HL-60 (cell line): ENCODE measurements around the gene LRRC31.

ENCODE experiments used
- GABPA ChIP-seq: IDR thresholded peaks from 2 replicates; pipeline ENCODE4 v1.6.1; 2012; ENCODE audit warnings: low read depth
- POLR2AphosphoS5 ChIP-seq: IDR thresholded peaks from 2 replicates; pipeline ENCODE4 v1.6.1; 2012; ENCODE audit warnings: low read depth
- SPI1 ChIP-seq: IDR thresholded peaks from 2 replicates; pipeline ENCODE4 v1.6.1; 2012; ENCODE audit warnings: low read depth, mild to moderate bottlenecking, borderline replicate concordance
- TF ChIP-seq, protein P1 (sequence below): IDR thresholded peaks from one replicate; pipeline ENCODE4 v1.5.1; 2011; ENCODE audit warnings: low read length, control low read depth, inconsistent platforms; ENCODE audit not compliant: insufficient read depth
- TF ChIP-seq, protein P2 (sequence below): IDR thresholded peaks from 2 replicates; pipeline ENCODE4 v1.6.1; 2012; ENCODE audit warnings: low read depth; ENCODE audit not compliant: insufficient replicate concordance

DNA sequence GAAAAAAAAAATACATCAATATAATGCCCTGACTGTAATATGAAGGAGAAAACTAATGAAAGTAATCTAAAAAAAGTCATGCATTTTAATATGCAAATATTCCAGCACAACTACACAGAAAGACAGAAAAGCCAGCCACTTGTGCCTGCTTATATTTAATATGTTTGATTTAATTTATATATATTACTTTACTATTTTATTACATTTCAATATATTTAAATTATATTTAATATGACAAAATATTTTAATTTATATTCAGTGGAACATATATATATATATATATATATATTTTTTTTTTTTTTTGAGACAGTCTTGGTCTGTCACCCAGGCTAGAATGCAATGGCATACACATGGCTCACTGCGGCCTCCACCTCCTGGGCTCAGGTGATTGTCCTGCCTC is 27.5 kb upstream of the LRRC31 start:
- TF ChIP-seq, protein P1, sequence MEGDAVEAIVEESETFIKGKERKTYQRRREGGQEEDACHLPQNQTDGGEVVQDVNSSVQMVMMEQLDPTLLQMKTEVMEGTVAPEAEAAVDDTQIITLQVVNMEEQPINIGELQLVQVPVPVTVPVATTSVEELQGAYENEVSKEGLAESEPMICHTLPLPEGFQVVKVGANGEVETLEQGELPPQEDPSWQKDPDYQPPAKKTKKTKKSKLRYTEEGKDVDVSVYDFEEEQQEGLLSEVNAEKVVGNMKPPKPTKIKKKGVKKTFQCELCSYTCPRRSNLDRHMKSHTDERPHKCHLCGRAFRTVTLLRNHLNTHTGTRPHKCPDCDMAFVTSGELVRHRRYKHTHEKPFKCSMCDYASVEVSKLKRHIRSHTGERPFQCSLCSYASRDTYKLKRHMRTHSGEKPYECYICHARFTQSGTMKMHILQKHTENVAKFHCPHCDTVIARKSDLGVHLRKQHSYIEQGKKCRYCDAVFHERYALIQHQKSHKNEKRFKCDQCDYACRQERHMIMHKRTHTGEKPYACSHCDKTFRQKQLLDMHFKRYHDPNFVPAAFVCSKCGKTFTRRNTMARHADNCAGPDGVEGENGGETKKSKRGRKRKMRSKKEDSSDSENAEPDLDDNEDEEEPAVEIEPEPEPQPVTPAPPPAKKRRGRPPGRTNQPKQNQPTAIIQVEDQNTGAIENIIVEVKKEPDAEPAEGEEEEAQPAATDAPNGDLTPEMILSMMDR: no peak
- TF ChIP-seq GABPA (no peak), POLR2AphosphoS5 (no peak), SPI1 (no peak)
- TF ChIP-seq, protein P2, sequence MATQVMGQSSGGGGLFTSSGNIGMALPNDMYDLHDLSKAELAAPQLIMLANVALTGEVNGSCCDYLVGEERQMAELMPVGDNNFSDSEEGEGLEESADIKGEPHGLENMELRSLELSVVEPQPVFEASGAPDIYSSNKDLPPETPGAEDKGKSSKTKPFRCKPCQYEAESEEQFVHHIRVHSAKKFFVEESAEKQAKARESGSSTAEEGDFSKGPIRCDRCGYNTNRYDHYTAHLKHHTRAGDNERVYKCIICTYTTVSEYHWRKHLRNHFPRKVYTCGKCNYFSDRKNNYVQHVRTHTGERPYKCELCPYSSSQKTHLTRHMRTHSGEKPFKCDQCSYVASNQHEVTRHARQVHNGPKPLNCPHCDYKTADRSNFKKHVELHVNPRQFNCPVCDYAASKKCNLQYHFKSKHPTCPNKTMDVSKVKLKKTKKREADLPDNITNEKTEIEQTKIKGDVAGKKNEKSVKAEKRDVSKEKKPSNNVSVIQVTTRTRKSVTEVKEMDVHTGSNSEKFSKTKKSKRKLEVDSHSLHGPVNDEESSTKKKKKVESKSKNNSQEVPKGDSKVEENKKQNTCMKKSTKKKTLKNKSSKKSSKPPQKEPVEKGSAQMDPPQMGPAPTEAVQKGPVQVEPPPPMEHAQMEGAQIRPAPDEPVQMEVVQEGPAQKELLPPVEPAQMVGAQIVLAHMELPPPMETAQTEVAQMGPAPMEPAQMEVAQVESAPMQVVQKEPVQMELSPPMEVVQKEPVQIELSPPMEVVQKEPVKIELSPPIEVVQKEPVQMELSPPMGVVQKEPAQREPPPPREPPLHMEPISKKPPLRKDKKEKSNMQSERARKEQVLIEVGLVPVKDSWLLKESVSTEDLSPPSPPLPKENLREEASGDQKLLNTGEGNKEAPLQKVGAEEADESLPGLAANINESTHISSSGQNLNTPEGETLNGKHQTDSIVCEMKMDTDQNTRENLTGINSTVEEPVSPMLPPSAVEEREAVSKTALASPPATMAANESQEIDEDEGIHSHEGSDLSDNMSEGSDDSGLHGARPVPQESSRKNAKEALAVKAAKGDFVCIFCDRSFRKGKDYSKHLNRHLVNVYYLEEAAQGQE: no peak
